GM19328 (cell line): ENCODE results near the gene HAUS7.

Experiments
- ATAC-seq: cut with Tn5 transposase; IDR thresholded peaks from one replicate; pipeline ENCODE4 v1.9.1; 2021; ENCODE audit warnings: mild to moderate bottlenecking, moderate library complexity; ENCODE audit not compliant: unreplicated experiment

Gene HAUS7

DNA sequence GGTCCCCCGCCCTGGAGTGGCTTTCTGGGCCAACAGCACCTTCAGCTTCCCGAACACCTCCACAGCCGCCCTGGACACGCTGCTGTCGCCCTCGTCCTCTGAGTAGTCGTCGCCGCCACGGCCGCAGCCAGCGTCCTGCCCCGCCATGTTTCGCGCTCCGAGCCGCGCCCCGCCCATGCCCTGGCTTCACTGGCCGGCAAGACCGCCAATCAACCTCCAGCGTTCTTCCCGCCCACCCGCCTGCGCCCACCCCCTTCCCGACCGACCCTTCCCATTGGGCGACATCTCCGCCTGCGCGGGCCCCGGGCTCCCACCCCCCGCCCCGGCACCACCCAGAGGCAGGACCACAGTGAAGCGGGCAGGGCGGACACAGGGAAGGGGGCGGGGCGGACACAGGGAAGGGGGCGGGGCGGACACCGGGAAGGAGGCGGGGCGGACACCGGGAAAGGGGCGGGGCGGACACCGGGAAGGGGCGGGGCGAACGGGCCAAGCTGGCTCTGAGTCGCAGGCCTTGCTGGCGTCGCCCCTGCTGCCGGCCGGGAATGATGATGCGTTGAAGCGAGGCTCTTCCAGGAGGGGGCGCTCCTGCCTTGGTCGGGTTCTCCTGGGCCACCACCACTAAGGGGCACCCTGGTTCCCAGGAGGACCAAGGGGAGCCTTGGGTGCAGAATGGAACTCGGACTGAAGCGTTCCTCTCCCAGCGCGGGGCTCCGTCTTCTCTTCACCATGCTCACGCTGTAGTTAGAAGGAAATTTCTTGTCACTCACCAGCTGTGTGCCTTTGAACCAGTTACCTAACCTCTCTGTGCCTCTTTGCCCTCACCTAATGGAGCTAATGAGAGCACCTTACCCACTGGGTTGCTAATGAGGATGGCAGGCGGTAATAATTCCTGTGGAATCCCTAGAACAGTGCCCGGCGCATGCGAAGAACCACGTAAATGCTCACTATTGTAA, at the start of gene HAUS7:
HAUS7 (minus strand) TSS at position 166 of the 953 bp plus-strand sequence; CDS start at position 147, 19 bp downstream.
- peak; percentile 84 for ATAC-seq

DNA sequence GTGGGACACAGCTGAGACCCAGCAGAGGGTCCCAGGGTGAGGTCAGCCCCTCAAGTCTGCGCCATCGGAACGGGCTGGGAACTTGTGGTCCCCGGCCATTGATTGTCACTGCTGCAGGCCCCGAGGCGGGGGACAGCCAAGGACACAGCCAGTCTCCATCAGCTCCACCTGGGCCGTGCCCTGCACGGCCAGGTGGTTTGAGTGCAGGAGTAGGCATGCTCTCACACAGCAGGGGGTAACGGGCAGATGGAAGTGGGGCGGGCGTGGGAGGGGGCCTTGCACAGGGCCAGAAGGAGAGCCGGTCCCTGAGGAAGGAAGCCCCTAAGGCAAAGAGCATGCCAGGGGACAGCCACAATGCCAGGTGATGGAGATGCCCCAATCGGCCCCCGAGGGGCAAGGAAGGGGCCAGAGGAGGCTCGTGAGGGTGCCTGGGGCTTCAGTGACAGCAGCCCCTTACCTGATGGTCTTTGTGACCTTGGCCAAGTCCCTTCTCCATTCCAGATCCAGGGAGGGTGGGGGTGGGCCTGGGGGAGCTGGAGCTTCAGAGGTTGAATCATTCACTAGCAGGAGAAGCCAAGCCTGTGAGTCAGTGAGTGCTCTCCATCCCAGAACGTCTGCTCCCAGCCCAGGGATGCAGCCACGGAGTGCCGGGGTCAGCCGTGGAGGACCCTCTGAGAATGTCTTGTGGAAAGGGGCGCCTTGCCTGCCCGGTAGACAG, 49.4 kb upstream of the HAUS7 start:
- ATAC-seq = no peak

DNA sequence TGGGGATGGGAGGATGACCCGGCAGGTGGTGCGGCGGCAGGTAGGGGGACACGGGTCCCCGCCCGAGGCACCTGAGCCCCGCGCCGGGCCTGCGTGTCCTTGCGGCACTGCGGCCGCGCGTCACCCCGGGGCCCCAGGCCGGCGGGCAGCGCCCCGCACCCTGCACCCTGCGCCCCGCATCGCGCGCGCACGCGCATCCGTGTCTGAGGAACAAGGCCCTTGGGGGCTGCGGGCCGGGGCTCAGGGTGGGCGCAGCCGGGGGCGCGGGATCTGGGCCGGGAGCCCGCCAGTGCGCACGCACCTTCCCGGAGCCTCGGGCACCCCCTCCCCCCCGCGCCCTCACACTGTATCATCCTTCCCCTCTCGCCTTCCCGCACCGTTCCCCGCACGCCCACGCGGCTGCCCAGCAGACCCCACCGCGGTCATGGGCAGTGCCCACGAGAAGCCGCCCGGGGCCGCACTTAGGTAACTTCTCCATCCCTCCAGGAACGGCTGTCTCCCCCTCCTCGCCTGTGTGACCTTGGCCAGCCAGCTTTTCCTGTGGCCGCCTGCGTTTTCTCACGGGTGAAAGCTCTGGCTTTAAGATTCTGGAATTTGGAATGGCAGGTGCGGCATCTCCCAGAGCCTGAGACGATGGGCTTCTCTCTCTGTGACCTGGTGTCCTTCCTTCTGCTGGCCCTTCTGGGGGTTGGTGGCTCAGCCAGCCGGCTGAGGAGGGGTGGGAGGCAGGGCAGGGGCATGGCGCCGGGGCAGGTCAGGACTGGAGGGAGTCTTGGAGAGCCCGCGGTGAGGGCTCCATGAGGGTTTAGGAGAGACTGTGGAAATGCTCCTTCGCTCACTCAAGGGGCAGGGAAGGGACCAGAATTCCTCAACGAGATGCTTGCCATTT, 47.8 kb upstream of the HAUS7 start:
- no peak for ATAC-seq

DNA sequence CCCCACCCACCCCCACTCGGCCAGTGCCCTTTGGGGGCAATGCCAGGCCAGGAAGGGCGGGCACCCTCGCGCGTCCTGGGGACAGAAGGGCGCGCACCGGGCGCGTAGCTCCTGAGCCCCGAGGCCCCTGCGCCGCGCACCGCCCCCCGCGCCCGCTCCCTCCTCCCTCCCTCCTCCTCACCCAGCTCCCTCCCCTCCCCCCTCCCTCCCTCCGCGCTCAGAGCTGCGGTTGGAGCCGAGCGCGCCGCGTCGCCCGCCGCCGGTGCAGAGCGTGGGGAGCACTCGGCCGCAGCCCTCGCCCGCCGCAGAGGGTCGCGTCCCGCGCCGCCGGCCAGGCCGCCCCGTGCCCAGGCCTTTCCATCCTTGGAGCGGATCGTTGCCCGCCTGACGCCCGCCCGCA, 47.0 kb upstream of the HAUS7 start, which contains the start of gene ATP2B3:
ATP2B3 (plus strand) TSS at position 220 of the 400 bp plus-strand sequence. CDS start 18,606 bp downstream, outside the sequence.
- no peak for ATAC-seq

DNA sequence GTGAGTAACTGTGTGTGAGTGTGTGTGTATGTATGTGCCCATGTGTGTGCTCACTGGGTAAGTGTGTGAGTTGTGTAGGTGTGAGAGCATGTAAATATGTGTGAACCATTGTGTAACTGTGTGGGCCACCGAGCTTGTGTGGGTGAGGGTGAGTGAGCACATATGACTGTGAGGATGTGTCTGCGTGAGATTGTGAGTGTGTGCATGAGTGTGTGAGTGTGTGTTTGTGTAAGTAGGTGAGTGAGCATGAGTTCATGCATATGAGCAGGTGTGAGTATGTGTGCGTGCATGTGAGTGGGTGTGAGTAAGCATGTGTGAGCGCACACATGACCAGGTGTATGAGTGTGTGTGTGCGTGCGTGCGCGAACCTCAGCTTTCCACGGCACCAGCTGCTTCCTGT, 45.7 kb upstream of the HAUS7 start:
- ATAC-seq = no peak

DNA sequence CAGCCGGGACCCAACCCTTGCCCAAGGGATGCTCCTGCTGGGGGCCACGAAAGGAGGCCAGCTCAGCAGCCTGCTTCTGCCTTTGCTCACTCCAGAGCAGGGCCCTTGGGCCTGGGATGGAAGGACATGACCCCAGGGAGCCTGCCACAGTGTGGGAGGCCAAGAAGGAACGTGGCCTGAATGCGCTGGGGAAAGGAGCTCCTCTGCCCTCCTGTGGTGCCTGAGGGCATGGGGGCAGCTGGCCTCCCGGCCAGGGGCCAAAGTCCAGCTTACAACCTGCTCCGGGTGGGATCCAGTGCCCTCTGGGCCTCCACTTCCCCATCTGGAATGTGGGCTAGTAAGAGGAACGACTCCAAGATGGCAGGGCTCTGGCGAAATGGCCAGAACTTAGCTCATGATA, 45.1 kb upstream of the HAUS7 start:
- ATAC-seq = no peak

DNA sequence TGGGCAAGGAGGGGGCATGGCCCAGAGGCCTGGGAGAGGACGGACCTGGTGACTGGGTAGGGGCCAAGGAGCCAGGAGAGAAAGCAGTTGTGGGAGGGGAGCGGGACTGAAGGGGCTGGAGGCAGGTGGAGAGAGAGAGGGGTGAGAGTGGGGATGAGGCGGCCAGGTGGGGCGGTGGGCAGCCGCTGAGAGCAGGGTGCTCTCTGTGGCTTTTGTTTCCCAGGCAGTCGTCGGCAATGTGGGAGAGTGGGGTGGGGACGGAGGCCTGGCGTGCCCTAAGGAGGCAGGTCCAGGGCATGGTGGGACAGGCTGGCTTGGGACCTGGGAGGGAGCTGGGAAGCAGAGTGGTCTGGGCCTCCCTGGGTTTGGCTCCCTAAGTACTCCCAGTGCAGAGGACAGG, 43.9 kb upstream of the HAUS7 start:
- ATAC-seq = no peak

DNA sequence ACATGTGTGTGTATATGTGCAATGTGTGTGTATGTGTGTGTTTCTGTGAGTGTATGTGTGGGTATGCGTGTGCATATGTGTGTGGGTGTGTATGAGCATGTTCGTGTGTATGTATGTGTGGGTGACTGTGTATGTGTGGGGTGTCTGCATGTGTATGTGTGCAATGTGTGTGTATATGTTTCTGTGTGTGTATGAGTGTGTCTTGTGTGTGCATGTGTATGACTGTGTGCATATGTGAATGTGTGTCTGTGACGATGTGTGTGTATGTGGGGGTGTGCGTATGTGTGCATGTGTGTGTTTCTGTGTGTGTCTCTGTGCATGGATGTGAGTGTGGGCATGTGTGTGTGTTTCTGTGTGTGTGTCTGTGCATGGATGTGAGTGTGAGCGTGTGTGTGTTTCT, 42.9 kb upstream of the HAUS7 start:
- no peak for ATAC-seq

DNA sequence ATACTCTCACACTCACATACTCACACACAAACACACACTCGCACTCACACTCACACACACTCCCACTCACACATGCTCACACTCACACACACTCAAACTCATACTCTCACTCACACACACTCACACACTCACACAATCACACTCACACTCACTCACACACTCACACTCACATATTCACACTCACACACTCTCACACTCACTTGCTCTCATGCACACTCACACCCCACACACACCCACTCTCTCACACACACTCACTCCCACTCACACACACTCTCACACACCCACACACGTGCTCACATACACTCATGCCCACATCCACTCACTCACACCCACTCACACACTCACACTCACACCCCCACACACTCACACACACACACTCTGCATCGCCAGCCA, 42.1 kb upstream of the HAUS7 start:
- ATAC-seq = no peak

DNA sequence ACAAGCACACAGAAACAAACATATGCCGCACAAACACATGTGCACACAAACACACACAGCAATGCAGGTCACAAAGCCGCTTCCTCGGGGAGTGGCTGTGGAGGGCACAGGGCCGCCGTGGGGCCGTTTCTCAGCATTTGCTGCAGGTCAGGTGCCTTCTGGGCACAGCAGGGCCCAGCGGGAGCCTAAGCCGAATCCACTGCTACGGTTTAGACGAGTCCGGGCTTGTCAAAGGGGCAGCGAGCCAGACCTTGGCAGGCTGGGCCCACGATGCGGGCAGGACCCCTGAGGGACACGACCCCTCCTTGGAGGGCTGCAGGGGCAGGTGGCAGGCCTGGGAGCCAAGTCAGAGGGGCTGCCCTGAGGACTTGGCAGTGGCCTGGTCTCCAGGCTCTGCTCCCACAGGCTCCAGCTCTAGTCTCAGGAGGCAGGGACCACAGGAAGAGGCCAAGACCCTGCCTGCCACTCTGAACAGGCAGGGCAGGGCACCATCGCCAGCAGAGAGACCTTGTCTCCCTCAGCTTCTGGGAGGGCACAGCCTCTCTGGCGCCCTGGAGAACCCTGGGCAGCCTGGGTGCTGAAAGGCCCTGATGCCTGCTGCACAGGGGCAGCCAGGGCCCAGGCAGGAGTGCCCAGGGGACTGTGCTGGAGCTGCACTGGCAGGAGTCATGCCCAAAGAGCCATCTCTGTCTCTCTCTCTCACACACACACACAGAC, 41.6 kb upstream of the HAUS7 start:
- ATAC-seq = no peak

DNA sequence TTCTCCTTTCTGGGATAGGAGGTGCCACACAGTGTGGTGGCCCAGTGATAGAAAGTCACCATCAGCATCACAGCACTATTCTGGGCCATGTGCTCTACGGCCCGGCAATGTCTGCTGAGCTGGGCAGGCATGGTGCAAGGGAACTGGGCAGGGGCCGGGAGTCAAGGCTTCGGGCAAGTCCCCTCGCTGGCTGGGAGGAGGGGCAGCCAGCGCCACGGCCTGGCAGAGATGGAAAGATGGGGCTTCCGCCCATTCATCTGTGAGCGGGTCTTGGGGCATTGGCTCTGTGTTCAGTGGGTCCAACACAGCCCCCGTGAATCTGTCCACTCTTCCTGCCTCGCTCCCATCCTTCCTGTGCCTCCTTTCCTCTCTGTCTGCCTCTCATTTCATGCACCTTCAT, 40.0 kb upstream of the HAUS7 start:
- ATAC-seq = no peak

DNA sequence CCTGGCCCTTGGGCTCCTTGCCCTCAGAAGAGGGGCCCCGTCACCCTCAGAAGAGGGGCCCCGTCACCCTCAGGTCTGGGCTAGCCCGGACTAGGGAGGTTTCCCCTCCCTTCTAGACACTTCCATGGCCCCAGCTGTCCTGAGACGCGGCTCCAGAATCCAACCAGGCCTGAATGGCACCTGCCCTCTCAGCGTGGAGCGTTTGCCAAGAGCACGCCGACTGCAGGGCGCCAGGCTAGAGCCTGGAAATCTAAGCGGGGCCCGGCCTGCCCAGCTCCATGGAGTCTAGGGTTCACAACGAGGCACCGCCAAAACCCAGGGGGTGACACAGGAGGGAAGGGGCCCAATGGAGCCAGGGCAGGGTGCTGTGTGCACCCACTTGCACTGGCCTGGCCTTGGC, 39.2 kb upstream of the HAUS7 start:
- no peak for ATAC-seq

DNA sequence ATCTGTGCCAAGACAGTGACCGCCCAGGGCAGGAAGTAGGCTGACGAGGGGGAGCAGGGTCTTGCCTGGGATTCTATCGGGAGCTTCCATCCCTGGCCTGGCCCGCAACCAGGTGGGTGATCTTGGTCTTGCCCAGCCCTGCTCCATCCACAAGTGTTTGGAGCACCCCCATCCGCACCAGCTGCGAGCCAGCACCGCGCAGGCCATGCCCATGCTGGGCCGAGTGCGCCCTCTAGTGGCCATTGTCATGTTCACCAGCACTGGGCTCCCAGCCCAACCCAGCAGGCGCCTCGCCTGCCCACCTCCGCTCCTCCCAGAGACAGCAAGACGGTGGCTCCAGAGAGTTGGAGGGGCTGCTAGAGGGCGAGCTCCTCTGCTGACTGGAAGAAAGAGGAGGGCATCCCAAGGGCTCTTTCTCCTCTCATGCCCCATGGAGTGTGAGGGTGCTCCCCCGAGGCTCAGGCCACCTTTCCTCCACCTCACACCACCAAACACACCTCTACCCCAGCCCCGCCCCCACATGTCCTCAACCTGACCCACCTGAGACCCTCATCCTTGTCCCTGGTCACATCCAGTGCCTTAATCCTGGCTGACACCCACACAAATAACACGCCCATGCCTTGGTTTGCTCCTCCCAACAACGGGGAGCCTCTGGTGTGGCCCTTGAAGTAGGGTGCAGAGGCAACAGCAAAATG, 37.3 kb upstream of the HAUS7 start:
- ATAC-seq = peak; percentile 88

DNA sequence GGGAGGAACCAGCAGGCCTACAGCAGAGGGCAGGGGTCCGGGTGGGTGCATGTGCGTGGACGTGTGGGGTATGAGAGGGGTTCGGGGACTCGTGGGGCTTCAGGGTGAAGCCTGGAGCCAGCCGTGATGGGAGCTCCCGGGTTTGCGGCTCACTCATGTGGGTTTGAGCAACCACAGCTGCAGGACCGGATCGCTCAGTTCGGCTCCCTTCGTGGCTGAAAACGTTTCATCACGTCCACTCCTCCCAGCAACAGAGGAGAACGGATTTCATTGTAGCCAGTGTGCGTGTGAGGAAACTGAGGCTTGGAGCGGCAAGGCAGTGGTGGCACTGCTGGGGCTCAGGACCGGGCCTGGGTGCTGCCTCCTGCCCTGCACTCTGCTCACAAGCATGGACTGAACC, 35.0 kb upstream of the HAUS7 start:
- ATAC-seq = no peak

DNA sequence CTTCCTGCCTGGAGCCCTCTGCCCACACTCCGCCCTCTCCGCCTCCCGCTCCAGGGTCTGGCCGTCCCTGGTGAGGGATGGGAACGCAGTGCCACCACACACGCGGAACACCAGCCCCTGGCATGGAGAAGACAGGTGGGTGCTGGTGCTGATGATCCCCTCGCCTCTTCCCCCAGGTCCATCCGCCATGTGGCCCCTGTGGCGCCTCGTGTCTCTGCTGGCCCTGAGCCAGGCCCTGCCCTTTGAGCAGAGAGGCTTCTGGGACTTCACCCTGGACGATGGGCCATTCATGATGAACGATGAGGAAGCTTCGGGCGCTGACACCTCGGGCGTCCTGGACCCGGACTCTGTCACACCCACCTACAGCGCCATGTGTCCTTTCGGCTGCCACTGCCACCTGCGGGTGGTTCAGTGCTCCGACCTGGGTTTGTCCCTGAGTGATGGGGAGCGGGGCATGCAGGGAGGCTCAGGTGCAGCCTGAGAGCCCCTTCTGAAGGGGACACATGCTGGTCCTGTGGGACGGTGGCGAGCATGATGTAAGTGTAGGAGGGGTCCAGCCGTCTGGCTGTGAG, 34.2 kb upstream of the HAUS7 start:
- no peak for ATAC-seq

DNA sequence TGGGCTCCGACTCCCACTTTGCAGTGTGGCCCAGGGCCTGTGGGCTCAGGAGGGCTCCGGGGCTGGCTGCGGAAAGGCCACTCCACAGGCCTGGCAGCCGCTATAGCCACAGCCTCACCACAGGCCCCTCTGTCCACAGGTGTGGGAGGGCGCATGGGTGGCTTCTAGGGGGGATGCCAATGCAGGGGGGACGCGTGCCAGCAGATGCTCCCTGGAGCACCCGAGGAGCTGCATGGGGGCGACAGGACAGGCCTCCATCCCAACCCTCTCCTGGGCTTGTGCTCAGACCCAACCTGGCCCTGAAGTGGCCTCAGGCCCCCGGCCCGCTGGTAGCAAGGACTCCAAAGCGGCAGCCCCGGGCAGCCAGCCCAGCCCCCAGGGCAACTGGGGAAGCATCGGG, 32.4 kb upstream of the HAUS7 start:
- no peak for ATAC-seq

DNA sequence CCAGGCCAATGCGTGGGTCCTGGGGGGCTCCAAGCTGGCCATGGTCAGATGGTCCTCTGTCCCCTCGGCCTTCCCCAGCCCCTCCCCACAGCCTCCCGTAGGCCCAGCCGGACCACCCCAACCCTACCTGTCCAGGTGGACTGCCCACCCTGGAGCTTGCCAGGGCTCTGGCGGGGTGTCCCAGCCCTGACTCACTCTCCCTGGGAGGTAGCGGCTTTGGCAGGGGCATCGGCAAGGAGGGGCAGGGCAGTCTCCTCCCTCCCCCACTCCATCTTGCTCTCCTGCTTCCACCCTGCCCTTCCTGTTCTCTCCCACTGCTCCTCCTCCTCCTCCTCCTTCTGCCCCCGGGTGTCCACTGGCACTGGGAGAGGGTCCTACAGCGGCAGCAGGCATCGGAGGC, 31.8 kb upstream of the HAUS7 start:
- ATAC-seq = no peak

DNA sequence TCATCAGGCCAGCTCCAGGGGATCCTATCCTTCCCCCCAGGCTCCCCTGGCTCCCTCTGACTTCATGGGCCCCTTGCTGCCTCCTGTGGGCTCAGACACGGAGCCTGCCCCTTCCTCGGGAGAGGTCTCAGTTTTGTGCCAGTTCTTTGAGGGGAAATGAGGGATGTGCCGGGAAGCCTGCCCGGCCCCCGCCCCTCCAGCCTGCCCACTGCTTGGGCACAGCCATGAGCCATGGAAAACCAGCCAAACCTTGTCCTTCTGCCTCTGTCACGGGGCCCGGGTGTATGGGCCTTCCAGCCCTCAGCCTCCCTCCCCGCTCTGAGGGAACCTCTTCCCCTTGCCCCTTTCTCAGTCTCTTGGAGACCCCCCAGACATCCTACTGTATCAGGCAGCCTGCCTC, 31.2 kb upstream of the HAUS7 start:
- no peak for ATAC-seq

DNA sequence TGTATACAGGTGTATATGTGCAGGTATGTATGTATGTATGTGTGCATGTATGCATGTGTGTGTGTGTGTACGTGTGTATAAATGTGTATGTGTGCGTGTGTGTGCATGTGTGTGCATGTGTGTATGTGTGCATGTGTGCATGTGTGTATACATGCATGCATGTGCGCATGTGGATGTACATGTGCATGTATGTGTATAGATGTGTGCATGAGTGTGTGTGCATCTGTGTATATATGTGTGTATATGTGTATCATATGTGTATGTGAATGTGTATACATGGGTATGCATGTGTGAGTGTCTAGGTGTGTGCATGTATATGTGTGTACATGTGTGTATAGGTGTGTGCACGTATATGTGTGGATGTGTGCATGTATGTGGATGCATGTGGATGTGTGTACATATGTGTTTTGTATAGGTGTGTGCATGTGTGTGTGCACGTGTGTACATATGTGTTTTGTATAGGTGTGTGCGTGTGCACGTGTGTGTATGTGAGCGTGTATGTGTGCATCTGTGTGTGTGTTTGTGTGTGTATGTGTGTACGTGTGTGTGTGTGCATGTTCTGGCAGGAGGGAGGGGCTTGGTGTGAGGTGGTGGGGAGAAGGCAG, 30.4 kb upstream of the HAUS7 start:
- ATAC-seq = no peak
